Activated naive CD4-positive, alpha-beta T cell treated with anti-CD3 and anti-CD28 coated beads, Interleukin-2, amount 50 U/mL, for 16 hours (primary cell): Measurements from ENCODE around the gene MIER2.
"Not testable (repeated sequence)": the region's sequence is repeated elsewhere in the genome, so short reads cannot be mapped to it uniquely, and the experiment has no call there.

Experiments used
- DNase-seq: peaks from one replicate; pipeline ENCODE4 v3.0.0-alpha.2; 2020

Gene MIER2, protein sequence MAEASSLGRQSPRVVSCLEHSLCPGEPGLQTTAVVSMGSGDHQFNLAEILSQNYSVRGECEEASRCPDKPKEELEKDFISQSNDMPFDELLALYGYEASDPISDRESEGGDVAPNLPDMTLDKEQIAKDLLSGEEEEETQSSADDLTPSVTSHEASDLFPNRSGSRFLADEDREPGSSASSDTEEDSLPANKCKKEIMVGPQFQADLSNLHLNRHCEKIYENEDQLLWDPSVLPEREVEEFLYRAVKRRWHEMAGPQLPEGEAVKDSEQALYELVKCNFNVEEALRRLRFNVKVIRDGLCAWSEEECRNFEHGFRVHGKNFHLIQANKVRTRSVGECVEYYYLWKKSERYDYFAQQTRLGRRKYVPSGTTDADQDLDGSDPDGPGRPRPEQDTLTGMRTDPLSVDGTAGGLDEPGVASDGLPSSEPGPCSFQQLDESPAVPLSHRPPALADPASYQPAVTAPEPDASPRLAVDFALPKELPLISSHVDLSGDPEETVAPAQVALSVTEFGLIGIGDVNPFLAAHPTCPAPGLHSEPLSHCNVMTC

DNA sequence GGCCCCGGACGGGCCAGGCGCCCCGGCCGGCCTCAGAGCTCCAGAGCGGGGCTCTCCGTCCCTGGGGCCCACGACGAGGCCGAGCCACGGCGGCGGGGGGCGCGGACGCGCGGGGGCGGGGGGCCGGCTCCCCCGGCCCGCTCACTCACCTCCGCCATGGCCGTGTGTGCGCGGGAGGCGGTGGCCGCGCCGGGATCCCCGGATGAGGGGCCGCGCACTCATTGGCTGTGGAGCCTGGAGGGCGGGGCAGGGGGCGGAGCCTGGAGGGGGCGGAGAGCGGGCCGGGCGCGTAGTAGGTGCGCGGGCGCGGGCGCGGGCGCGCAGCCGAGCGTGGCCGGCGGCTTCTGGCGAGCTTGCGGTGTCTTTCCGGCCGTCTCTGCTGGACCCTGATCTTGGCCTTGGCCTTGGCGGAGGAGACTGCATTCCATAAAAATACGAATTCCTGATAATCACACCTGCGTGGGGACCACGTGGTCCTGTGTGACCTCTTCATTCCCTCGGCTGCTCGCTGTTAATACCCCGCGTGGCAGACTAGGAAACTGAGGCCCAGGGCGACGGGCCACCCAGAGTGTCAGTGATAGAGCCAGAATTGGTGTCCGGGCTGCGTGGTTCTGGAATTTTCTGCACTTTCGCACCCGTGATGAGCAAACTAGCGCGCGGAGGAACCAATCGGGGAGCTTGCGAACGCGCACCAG is at the start of gene MIER2:
TSS of gene MIER2 (minus strand) at position 172 of the 695 bp plus-strand sequence. CDS start at position 158, 14 bp downstream.
- DNase-seq = peak; percentile 87

DNA sequence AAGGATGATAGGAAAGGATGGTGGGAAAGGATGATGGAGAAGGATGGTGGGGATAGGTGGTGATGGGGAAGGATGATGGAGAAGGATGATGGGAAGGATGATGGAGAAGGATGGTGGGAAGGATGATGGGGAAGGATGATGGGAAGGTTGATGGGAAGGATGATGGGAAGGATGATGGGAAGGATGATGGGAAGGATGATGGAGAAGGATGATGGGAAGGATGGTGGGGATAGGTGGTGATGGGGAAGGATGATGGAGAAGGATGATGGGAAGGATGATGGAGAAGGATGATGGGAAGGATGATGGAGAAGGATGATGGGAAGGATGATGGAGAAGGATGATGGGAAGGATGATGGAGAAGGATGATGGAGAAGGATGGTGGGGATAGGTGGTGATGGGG is 49.0 kb upstream of the MIER2 start:
- not testable (repeated sequence) for DNase-seq

DNA sequence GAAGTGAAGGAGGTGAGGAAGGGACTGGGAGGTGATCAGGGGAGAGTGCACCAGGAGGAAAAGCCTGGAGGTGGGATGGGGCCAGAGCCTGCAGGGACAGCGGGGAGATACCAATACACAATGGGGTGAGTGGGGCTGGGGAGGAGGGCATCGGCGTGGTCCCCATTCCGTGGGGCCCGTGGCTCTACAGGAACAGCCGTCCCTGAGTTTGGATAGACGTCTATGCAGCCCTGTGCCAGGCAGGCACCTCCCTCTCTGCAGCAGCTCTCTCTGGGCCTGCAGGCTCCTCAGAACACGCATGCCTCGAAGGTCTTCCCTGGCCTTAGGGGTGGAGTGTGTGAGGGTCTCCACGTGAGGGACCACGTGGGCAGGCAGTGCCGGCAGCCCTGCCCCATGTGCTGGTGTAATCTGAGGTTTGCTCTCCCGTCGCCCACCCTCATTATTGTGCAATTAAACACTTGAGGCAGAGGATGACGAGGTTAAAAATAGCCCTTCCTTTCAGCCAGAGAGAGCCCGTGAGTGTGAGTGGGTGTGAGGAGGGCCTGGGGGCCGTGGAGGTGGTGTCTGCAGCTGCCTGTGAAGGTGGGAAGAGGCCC is 47.9 kb upstream of the MIER2 start:
- DNase-seq = peak; percentile 3

DNA sequence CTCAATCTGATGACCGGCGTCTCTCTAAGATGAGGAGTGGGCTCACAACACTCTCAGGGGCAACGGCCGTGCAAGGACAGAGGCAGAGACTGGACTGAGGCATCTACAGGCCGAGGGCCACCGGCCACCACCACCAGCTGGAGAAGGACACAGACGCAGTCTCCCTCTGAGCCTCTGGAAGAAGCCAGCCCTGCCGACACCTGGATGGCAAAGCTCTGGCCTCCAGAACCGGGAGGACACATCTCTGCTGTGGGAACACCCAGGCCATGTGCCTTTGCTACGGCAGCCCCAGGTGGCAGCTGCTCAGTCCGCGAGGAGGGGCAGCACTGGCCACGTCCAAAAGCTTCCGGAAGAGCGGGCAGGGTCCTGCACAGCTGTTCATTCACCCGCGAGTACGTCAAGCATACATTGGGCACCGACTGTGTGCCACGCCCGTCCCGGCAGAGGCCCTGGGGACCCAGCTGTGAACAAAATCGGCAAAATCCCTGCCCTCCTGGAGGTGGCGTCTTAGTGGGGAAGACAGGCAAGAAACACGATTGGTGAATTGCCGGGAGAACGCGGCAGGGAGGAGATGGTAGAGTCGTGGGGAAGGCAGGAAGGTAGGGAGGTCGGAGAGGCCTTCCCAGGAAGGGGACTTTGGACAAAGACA is 47.3 kb upstream of the MIER2 start:
- DNase-seq = no peak

DNA sequence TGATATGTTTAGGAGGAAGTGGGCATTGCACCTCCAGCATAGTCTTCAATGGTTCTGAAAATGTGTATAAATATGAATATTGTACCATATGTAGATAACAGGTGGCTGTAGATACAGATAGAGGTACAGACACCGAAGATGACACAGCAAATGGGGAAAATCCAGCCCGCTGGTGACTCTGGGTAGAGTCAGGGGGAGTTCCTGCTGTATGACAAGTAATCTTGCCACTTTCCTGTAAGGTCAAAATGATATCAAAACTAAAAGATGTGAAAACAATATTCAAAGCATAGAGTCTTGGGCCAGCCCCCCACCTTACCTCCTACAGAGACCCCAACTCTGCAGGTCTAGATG is 46.6 kb upstream of the MIER2 start:
- DNase-seq = peak; percentile 5

DNA sequence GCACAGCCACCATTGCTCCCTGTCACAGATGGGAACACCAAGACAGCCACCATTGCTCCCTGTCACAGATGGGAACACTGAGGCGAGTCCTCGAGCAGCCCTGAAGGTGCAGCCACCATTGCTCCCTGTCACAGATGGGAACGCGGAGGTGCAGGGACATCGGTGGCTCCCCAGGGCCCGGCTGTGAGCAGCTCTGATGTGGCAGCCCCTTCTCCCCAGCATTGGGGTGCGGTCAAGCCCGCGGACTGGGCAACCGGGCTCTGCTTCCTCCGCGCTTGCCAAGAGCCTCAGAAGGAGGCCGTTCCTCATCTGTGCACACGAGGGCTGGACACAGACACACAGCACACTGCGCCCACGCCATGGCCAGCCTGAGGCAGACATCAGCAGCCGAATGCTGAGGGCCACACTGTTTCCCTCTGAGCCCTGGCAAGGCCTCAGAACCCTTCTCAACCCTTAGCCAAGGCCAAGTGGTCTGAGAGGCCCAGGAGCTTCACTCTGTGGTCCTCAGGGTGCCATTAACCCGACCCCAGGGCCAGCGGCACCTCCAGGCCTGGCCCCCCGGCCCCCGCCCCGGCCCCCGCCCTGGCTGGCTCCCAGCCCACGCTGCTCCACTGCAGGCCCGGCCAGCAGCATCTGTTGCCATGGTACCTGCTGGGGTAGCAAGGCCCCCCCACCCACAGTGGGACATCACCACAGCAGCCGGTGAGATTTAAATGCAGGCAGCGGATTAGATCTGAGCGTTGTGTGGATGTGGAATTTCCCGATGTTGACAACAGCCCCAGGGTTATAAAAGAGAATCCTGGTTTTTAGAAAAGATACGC is 46.0 kb upstream of the MIER2 start:
- peak; percentile 6 for DNase-seq

DNA sequence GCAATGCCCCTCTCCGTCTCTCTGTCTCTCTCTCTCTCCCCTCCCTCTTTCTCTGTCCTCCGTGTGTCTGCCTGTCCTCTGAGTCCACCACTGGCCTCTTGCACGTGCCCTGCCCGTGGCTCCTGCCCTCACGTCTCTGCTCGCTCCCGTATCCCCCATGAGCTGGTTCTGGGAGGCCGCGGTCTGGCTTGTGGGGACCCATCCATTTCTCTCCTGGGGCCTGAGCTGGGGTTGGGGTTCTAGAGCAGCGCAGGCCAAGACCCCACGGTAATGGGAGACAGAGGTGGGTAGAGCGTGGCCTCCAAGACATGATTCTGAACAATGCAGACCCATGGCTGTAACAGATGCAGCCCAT is 45.3 kb upstream of the MIER2 start:
- peak; percentile 4 for DNase-seq

DNA sequence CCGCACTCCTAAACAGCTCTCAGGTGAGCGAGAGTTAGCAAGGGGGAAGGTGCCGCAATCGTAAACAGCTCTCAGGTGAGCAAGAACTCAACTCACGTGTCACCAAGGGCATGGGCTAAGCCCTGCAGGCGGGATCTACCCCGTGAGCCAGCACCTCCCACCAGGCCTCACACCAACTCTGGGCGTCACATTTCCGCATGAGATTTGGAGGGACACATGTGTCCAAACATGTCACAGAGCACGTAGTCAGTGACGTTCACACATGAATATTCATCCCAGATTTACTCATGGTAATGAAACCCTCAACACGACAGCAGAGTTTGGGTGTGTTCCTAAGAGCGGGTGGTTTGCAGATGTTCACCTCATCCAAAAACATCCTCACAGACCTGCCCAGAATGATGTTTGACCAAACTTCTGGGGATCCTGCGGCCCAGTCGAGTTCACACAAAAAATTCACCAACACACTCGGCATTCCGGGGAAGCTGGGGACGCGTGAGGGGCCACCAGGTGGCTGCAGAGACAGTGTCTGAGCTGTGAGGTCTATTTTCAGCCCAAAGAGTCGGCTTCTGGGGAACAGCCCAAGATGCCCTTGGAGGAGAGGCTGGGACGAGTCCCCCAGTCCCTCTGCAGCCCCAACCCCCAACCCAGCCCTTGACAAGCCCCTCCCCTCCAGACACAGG is 44.8 kb upstream of the MIER2 start:
- no peak for DNase-seq

DNA sequence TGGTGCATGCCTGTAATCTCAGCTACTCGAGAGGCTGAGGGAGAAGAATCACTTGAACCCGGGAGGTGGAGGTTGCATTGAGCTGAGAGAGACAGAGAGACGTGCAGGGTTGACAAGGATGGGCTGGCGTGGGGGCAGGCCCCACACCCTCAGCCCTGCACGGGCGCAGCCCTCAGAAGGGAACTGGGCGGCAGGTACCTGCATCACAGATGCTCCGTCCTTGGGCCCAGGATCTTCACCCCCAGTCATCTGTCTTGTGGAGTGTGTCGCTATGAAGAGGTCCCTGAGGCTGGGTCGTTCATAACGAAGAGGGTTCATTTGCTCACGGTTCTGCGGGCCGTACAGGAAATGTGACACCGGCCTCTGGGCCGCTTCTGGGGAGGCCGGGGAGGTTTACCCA is 44.1 kb upstream of the MIER2 start:
- peak; percentile 4 for DNase-seq

DNA sequence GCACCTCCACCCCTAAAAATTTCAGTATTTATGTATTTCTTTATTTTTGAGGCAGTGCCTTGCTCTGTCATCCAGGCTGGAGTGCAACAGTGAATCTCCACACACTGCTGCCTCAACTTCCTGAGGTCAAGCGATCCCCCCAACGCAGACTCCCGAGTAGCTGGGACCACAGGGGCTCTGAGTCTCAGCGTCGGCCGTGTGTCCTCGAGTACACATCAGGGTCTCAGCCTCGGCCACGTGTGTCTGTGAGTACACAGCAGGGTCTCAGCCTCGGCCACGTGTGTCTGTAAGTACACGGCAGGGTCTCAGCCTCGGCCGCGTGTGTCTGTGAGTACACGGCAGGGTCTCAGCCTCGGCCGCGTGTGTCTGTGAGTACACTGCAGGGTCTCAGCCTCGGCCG is 43.2 kb upstream of the MIER2 start:
- peak; percentile 5 for DNase-seq

DNA sequence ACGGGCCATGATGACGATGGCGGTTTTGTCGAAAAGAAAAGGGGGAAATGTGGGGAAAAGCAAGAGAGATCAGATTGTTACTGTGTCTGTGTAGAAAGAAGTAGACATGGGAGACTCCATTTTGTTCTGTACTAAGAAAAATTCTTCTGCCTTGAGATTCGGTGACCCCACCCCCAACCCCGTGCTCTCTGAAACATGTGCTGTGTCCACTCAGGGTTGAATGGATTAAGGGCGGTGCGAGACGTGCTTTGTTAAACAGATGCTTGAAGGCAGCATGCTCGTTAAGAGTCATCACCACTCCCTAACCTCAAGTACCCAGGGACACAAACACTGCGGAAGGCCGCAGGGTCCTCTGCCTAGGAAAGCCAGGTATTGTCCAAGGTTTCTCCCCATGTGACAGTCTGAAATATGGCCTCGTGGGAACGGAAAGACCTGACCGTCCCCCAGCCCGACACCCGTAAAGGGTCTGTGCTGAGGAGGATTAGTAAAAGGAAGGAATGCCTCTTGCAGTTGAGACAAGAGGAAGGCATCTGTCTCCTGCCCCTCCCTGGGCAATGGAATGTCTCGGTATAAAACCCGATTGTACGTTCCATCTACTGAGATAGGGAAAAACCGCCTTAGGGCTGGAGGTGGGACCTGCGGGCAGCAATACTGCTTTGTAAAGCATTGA is 42.2 kb upstream of the MIER2 start:
- peak; percentile 7 for DNase-seq

DNA sequence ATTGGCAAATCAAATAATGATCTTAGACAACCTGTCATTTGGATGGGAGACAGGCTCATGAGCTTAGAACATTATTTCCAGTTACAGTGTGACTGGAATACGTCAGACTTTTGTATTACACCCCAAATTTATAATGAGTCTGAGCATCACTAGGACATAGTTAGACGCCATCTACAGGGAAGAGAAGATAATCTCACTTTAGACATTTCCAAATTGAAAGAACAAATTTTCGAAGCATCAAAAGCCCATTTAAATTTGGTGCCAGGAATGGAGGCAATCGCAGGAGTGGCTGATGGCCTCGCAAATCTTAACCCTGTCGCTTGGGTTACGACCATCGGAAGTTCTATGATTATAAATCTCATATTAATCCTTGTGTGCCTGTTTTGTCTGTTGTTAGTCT is 41.6 kb upstream of the MIER2 start:
- not testable (repeated sequence) for DNase-seq

DNA sequence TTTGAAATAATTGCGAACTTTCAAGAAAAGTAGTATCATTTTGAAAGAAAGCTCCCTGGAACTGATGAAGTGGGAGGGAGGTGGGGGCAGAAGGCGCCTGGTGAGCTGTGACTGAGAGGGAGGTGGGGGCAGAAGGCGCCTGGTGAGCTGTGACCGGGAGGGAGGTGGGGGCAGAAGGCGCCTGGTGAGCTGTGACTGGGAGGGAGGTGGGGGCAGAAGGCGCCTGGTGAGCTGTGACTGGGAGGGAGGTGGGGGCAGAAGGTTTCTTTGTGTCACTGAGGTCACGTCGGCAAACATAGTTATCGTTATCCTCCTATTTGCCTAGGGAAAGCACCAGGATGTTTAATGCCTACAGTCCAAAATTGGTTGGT is 40.2 kb upstream of the MIER2 start:
- peak; percentile 4 for DNase-seq

DNA sequence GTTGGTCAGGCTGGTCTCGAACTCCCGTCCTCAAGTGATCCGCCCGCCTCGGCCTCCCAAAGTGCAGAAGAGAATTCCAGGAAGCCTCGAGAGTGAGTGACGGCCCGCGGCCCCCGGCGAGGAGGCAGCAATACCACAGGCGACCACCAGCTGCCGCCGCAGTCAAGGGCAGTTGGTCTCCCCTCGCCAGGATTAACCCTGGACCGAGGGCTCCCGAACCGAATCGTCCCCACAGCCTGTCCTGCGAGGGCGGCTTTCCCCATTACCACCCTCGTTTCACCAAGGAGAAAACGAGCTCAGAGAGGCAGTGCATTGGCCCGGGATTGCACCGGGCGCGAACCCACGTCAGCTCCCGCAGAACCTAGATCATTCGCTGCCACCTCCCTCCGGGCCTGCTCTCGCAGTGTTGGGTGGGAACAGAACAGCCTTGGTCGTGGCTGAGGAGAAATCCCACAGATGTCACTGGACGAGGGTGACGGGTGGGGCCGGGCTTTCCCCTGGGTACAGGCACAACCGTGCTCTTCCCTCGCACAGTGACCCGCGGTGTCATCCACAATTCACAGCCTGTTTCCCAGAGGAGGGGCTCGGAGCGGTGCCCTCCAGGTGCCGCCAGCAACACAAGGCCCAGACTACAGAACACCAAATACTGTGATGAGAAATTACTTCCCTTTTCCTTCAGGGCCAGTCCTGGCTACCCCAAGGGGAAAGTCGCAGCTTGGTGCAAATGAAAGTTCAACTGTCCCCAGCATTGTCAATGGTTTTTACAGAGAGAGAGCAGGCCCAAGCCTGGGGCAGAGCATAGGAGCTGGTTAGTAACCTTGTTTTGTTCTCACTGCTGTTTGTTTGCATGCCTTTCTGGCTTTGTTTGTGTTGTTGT is 39.6 kb upstream of the MIER2 start:
- DNase-seq = peak; percentile 11

DNA sequence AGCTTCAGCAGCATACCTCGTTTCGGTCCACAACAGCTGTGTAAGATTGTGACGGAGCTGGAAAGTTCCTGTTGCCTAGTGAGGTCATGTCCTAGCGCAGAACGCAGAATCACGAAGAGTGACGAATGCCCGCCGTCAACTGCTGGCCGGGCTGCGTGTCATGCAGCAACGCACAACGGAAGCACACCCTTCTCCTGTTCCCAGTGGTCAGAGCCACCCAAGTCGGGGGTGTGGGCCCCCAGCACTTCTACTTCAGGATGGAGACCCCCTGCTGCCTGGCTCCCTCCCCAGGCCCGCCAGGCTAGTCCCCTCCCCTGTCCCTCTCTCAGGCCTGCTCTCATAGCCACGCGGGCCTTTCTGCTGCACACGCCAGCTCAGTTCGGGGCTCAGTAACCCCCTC is 38.4 kb upstream of the MIER2 start:
- peak; percentile 4 for DNase-seq

DNA sequence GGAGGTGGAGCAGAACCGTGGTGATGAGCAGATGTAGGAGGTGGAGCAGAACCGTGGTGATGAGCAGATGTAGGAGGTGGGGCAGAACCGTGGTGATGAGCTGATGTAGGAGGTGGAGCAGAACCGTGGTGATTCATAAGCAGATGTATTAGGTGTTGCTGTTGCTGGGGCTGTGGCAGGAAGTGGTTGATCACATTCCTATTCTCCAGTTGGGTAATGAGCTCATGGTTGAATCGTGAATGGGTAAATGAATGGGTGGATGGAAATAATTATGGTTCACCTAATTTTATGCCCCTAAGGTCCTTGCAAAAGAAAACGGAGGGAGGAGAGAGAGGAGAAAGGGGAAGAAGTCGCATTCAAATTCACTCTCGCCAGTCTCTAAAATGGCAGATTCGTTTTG is 38.0 kb upstream of the MIER2 start:
- peak; percentile 56 for DNase-seq

DNA sequence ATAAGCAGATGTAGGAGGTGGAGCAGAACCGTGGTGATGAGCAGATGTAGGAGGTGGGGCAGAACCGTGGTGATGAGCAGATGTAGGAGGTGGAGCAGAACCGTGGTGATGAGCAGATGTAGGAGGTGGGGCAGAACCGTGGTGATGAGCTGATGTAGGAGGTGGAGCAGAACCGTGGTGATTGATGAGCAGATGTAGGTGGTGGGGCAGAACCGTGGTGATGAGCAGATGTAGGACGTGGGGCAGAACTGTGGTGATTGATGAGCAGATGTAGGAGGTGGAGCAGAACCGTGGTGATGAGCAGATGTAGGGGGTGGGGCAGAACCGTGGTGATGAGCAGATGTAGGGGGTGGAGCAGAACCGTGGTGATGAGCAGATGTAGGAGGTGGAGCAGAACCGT is 37.3 kb upstream of the MIER2 start:
- not testable (repeated sequence) for DNase-seq

DNA sequence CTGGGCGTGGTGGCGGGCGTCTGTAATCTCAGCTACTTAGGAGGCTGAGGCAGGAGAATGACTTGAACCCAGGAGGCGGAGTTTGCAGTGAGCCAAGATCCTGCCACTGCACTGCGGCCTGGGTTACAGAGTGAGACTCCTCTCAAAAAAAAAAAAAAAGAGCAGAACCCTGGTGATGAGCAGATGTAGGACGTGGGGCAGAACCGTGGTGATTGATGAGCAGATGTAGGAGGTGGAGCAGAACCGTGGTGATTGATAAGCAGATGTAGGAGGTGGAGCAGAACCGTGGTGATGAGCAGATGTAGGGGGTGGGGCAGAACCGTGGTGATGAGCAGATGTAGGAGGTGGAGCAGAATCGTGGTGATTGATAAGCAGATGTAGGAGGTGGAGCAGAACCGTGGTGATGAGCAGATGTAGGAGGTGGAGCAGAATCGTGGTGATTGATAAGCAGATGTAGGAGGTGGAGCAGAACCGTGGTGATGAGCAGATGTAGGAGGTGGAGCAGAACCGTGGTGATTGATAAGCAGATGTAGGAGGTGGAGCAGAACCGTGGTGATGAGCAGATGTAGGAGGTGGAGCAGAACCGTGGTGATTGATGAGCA is 36.1 kb upstream of the MIER2 start:
- not testable (repeated sequence) for DNase-seq

DNA sequence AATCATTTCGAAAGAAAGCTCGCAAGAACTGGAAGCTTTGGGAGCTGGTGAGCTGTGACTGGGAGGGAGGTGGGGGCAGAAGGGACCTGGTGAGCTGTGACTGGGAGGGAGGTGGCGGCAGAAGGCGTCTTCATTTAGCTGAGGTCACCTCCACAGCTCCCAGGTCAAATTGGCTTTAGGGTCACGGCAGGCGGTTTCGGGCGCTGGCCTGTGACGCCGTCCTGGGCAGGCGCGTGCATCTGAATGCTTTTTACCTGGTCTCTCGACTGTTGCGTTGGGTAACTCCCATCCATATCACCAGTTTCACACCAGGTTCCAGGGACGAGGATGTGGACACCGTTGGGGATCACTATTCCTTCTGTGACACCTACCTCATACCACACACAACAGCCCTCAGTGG is 35.2 kb upstream of the MIER2 start:
- DNase-seq = no peak

DNA sequence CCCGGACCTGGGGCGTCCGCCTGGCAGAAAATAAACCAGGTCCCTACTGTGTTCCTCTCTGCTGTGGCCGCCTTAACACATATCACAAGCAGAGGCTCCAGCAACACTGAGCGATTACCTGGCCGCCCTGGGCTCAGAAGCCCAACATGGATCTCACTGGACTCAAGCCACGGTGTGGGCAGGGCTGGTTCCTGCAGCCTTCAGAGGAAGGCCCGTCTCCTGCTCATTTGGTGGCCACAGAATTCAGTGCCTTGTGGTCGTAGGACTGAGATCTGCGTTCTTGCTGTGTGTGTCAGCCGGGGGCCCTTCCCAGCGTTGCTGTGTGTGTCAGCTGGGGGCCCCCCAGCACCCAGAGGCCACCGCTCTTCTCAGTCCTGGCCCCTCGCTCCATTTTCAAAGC is 34.1 kb upstream of the MIER2 start:
- no peak for DNase-seq
